ENCODE results near the gene SSC4D. TPM values are rescaled to one million over a fixed set of nuclear protein-coding genes. Genes with fewer than 3 reads are reported as not detected.
"Not testable (repeated sequence)": the region's sequence is repeated elsewhere in the genome, so short reads cannot be mapped to it uniquely, and the experiment has no call there.

The SSC4D gene
- polyA plus RNA-seq, 1 experiment, result 0.45 TPM

- H3K4me3 ChIP-seq (ENCODE audit: low read depth, low read length); H3K27ac ChIP-seq (ENCODE audit: low read depth, low read length); H3K27me3 ChIP-seq (ENCODE audit: control insufficient read depth, insufficient read depth, low read length); POLR2A ChIA-PET; H3K9me3 ChIP-seq (ENCODE audit: control insufficient read depth, insufficient read depth, low read length): not testable (repeated sequence)
- CTCF ChIA-PET, result interaction anchor here (0.6 to 1.2 kb wide), 4 partner anchors 34 to 181 kb away, joined by 3 to 7 read pairs (median 3); no protein-coding TSS in a partner anchor
- TF ChIP-seq CTCF (IDR thresholded peaks at IDR 0.05; ENCODE audit: low read depth, low read length), result peak; percentile 65
- peak; percentile 67 for DNase-seq (ENCODE audit: low read depth, low spot score)
These were observed 28.4 kb upstream of the SSC4D start for GRCh38 chr7:76437873-76438272.

DNA sequence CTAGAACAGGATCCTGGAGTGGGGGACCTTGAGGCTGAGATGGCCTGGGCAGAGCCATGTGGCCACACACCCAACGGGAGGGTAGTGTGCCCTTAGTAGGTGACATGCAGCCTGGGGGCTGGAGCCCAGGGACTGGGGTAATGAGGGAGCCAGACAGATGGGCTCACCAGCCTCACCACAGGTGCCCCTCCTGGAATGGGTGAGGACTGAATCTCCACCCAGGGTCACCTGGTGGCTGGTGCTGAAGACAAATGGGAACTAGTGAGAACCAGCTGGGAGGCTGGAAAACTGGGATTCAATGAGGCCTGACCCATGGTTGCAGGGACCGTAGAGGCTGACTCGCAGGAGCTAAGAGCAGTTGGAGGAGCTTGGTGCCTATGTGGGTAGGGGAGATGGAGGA lies 21.3 kb upstream of the SSC4D start:
- CTCF ChIA-PET, result no interaction called here
- POLR2A ChIA-PET, result no interaction called here

GRCh38 chr7:76430211-76430610 lies 20.7 kb upstream of the SSC4D start:
- Histone ChIP-seq H3K9me3 (ENCODE audit: control insufficient read depth, insufficient read depth, low read length) (no peaks in the 10 kb centered on the region; the same call in 1 of the 2 replicates), H3K27me3 (ENCODE audit: control insufficient read depth, insufficient read depth, low read length) (no peaks in the 10 kb centered on the region), H3K27ac (ENCODE audit: low read depth, low read length) (no peak overlapping the region), H3K4me3 (ENCODE audit: low read depth, low read length) (no peak overlapping the region)
- ChIA-PET CTCF (no interaction called here), POLR2A (no interaction called here)
- DNase-seq (ENCODE audit: low read depth, low spot score), result no peak
- no peak for TF ChIP-seq CTCF (IDR thresholded peaks at IDR 0.05; ENCODE audit: low read depth, low read length)

More for the DNA sequence above, 21.3 kb upstream of the SSC4D start:
- H3K27me3 ChIP-seq (ENCODE audit: control insufficient read depth, insufficient read depth, low read length), result no peaks in the 10 kb centered on the region
- no peaks in the 10 kb centered on the region for H3K9me3 ChIP-seq (ENCODE audit: control insufficient read depth, insufficient read depth, low read length)
- no peak overlapping the region for H3K27ac ChIP-seq (ENCODE audit: low read depth, low read length)
- DNase-seq (ENCODE audit: low read depth, low spot score), result no peak
- no peak for TF ChIP-seq CTCF (IDR thresholded peaks at IDR 0.05; ENCODE audit: low read depth, low read length)
- no peak overlapping the region for H3K4me3 ChIP-seq (ENCODE audit: low read depth, low read length)

- H3K27me3 ChIP-seq (ENCODE audit: control insufficient read depth, insufficient read depth, low read length), result no peaks in the 10 kb centered on the region
- no peak for DNase-seq (ENCODE audit: low read depth, low spot score)
- no peak for TF ChIP-seq CTCF (IDR thresholded peaks at IDR 0.05; ENCODE audit: low read depth, low read length)
- POLR2A ChIA-PET, result no interaction called here
- CTCF ChIA-PET, result no interaction called here
- H3K27ac ChIP-seq (ENCODE audit: low read depth, low read length), result no peak overlapping the region
- H3K4me3 ChIP-seq (ENCODE audit: low read depth, low read length), result no peak overlapping the region
- no peaks in the 10 kb centered on the region; the same call in 1 of the 2 replicates for H3K9me3 ChIP-seq (ENCODE audit: control insufficient read depth, insufficient read depth, low read length)
These were observed 19.6 kb upstream of the SSC4D start for GRCh38 chr7:76428868-76429805.

GRCh38 chr7:76428149-76428823 lies 18.8 kb upstream of the SSC4D start:
- no peak for DNase-seq (ENCODE audit: low read depth, low spot score)
- Histone ChIP-seq H3K4me3 (ENCODE audit: low read depth, low read length) (no peak overlapping the region), H3K9me3 (ENCODE audit: control insufficient read depth, insufficient read depth, low read length) (no peaks in the 10 kb centered on the region; the same call in 1 of the 2 replicates), H3K27ac (ENCODE audit: low read depth, low read length) (no peak overlapping the region), H3K27me3 (ENCODE audit: control insufficient read depth, insufficient read depth, low read length) (no peaks in the 10 kb centered on the region)
- ChIA-PET CTCF (no interaction called here), POLR2A (no interaction called here)
- no peak for TF ChIP-seq CTCF (IDR thresholded peaks at IDR 0.05; ENCODE audit: low read depth, low read length)
